Hippocampal formation (tissue), 2 donors: Measurements from ENCODE around the gene ZNF48.
A peak's percentile ranks its signal among the peaks of the same experiment; 100 is the strongest.

Experiments
- DNase-seq, 2 donors: peaks; one replicate each; lab custom pipeline; 2025; lab: John Stamatoyannopoulos, UW

The ZNF48 gene

DNA sequence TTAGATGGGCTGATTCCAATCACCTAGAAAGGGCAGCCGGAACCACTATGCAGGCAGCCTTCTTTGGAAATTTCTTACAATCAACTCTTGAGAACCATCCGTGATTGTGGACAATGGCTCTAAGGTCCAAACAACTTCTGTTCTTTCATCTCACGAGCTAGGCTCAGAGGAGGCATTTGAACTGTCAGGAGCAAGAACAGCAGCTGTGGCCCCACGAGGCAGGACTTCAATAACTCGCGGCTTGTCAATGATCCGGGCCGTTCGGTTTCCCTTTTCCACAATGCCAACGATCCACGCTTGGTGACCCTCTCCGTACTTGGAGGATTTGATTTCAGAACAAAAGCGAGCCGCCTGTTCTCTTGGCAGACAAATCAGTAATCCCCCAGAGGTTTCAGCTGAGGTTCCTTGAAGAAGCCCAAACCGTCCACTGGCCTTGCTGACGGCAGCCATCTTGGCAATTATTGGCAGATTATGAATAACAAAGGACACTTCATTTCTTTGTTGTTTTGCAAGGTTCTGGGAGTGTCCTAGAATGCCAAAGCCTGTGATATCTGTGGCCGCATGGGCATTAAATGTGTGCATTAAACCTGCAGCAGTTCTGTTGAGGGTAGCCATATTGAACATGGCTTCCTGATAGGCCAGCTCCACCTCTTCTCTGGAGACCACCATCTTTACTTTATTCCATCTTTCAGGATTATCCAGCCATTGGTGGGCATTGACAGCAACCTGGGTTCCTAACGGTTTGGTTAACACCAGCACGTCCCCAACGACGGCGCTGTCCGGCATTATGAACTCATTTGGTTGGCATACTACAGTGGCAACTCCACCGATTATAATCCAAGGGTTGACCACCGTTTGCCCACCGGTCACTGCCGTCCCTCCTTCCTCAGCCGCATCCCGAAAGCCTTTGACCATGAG, 49.3 kb downstream of the ZNF48 start:
- DNase-seq: no peak

DNA sequence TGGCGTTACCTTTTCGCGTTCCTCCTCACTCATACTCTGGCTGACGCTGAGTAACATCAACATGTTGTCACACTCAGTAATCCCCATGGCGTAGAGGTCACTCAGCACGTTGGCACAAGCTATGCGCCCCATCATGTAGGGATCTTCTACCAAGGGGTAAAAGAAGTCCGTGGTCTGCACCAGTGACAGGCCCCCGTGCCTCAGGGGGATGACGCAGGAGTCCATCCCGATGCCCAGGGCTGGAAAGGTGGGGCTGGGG, 49.9 kb downstream of the ZNF48 start:
- DNase-seq: no peak

DNA sequence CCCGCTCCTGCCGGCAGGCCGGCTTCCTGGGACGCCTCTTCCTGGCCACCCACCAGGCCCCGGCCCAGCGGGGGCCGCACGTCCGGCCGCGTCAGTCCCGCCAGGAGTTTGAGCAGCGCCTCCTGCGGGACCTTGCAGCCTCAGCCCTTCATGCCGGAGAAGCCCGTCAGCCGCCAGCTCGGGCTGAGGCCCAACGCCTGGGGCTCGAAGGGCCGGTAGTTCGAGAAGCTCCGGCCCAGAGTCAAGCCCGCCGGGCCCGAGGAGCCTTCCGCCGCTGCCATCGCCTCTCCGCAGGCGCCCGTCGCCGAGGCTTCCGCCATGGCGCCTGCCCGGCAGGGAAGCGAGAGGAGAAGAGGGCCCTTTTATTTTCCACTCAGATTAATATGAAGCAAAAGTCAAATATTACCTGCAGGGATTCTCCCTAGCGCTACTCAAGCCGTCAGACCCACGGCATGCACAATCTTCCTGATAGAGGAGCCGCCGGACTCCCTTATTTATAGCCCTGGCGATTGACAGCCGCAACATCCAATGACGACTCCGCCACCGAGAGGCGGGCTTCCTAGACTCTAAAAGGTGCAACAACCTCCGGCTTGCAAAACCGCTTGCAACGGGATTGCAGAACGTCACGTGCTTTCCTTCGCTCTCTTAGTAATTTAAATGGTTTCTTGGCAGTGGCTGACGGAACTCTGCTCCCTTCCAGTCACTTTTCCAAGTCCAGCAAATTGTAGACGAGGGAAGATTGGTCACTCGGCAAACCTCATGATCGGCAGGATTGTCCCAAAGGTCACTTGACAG, 50.4 kb downstream of the ZNF48 start, which contains the start of gene SEPHS2:
SEPHS2 (minus strand) TSS at position 467 of the 795 bp plus-strand sequence; CDS start at position 320, 147 bp downstream.
- peak; percentile 91 to 92 for DNase-seq

DNA sequence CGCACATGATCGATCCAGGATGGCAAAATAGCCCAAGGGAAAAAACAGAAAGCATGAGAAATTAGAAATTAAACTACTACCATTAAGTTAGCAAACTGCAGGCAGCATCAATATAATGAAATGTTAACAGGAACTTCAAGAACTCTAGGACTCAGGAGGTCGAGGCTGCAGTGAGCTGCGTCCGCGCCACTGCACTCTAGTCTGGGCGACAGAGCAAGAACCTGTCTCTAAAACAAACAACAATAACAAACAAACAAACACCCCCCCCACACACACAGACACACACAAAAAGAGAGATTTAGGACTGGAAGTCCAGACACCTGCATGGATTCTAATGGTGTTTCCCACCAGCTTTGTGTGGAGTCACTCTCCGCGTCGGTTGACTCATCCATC, 51.0 kb downstream of the ZNF48 start:
- DNase-seq: no peak

DNA sequence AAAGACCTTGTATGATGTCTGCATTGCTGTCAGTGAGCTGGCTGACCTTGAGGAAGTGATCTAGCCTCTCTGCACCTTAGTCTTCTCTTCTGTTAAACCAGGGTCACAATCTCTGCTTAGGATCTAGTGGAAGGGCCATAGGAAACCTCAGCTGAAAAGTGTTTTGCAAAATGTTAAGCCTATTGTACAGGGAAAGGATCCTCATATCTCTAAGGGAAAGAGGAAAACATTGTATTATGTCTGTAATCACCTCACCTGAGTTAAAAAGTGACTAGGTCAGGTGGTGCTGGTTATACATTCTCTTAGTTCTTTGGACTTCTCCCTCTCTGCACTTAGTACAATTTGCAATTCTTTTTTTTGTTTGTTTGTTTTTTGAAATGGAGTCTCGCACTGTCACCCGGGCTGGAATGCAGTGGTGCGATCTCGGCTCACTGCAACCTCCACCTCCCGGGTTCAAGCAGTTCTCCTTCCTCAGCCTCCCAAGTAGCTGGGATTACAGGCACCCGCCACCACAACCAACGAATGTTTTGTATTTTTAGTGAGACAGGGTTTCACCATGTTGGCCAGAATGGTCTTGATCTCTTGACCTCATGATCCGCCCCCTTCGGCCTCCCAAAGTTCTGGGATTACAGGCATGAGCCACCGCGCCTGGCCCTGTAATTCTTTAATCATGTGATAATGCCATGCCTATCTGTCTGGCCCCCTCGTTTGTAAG, 52.4 kb downstream of the ZNF48 start:
- no peak for DNase-seq

DNA sequence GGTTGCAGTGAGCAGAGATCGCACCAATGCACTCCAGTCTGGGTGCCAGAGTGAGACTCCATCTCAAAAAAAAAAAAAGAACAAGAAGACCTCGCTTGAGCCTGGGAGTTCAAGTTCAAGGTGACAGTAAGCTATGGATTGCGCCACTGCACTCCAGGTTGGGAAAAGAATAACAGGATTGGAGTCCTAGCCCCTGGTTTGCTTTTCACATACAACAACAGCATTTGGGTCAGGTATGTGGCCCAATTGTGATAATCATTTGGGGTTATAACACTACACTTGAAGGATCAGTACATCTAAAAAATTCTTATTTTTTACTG, 53.9 kb downstream of the ZNF48 start:
- DNase-seq: no peak
